Fibroblast of skin of scalp (primary cell): ENCODE measurements around the gene B4GALT2.
A peak's percentile ranks its signal among the peaks of the same experiment; 100 is the strongest.

Experiments
- DNase-seq: peaks from one replicate; pipeline ENCODE4 v3.0.0-alpha.2; 2013

Gene B4GALT2

GRCh38 chr1:43970911-43971310 is 8.1 kb upstream of the B4GALT2 start:
- DNase-seq, result no peak

DNA sequence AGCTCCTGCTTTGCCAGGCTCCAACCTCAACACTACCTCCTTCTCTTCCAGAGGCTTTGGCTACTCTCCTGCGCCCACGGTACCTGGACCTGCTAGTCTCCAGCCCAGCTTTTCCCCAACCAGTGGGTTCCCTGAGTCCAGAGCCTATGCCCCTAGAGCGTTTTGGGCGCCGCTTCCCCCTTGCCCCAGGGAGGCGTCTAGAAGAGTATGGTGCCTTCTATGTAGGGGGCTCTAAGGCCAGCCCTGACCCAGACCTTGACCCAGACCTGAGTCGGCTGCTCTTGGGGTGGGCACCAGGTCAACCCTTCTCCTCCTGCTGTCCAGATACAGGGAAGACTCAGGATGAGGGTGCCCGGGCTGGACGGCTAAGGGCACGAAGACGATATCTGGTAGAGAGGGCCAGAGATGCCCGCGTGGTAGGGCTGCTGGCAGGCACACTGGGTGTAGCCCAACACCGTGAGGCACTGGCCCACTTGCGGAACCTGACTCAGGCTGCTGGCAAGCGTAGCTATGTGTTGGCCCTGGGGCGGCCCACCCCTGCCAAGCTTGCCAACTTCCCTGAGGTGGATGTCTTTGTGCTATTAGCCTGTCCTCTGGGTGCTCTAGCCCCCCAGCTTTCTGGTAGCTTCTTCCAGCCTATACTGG is 7.6 kb upstream of the B4GALT2 start:
- DNase-seq, result no peak

DNA sequence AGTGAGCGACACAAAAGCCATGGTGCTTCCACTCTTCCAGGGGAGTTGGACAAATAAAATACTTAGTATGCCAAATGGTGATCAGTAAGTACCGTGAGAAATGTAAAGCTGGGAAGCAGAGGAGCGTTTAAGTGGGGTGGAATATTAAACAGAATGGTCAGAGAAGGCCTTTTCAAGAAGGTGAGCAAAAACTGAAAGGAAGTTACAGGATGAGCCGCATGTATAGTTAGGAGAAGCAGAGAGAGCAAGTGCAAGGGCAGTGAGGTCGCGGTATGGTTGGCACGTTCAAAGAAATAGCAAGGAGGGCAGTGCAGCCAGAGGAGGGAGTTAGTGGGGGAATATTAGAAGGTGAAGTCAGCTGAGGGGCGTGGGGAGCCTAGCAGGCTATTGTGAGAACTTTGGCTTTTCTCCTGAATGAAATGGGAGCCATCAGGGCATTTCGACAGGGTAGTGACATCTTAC is 5.0 kb upstream of the B4GALT2 start:
- no peak for DNase-seq

GRCh38 chr1:43974443-43975248 is 4.4 kb upstream of the B4GALT2 start, which contains the start of gene ATP6V0B:
TSS of gene ATP6V0B (plus strand) at chr1:43974960. CDS start at chr1:43975041, 81 bp downstream.
- peak; percentile 94 for DNase-seq

DNA sequence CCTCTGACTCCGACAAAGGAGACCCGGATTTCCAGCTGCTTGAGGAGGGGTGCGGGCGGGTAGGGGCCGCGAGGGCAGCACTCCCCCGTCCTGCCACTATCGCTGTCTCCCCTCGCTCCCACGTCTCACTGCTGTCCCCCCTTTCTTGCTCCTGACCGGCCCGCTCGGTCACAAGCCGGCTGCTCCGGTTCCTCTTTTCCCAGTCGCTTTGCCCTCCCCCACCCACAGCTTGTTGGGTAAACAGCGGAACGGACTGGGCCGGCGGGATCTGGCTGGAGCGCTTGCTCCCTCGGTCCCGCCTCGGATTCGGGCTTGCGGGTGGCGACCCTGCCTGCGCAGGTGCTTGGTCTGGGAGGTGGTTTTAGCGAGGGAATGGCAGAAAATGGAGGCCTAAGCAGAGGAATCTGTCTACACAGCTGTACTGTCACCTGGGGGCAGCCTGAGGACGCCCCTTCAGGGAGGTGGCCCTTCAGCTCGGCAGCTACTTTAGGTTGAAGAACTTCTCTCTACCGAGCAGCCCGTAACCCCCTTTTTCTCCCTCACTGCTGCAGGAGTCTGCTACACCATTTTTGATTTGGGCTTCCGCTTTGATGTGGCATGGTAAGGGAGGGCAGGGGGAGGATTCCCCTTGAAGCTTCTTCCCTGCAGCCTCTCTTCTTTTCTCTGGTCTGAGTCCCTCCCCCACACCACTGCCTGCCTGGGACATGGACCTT is 3.6 kb upstream of the B4GALT2 start:
- DNase-seq, result no peak

DNA sequence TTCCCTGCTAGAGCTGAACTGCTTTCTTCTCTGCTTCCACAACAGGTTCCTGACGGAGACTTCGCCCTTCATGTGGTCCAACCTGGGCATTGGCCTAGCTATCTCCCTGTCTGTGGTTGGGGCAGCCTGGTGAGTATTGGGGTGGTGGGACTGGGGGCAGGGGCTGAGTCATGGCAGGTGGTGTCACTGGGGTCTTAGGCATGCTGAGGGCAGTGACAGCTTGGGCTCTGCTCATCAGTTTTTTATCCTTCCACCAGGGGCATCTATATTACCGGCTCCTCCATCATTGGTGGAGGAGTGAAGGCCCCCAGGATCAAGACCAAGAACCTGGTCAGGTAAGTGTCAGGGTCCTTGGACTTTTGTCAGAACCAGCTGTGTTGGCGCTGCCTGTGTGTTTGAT is 3.0 kb upstream of the B4GALT2 start:
- DNase-seq, result no peak

GRCh38 chr1:43976890-43977289 is 2.1 kb upstream of the B4GALT2 start:
- DNase-seq, result no peak

DNA sequence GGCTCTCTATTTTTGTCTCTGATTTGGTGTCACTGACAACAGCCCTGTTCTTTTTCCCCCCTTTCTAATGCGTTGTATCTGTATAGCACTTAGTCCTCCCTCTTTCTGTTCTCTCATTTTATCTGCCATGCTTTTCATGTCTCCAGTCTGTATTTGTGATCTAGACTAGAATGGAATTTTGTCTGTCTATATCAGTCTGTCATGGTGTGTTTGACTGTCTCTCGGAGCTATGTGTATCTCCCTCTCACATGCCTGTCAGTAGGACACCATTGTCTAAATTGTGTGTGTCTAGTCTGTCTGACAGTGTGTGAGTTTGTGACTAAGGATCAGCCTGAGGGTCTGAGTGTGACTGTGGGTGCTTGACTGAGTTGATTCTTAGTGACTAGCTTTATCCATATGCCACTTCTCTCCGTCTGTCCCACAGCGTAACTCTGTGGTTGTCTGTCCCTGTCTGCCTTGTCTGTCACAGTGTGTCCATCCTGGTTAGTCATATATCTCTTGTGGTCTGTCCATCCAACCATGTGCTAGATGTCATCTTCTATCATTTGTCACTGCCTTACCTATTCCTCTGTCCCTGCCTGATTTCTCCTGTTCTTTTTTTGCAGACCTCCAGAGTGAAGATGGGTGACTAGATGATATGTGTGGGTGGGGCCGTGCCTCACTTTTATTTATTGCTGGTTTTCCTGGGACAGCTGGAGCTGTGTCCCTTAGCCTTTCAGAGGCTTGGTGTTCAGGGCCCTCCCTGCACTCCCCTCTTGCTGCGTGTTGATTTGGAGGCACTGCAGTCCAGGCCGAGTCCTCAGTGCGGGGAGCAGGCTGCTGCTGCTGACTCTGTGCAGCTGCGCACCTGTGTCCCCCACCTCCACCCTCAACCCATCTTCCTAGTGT is 1.4 kb upstream of the B4GALT2 start:
- no peak for DNase-seq

GRCh38 chr1:43978264-43978550 is 803 bp upstream of the B4GALT2 start:
- DNase-seq, result no peak

GRCh38 chr1:43979261-43979527 is 184 bp downstream of the B4GALT2 start:
- DNase-seq, result no peak

- DNase-seq, result peak; percentile 73
Measured at GRCh38 chr1:43979528-43980254, 681 bp downstream of the B4GALT2 start.

- no peak for DNase-seq
Measured at GRCh38 chr1:43980255-43981134, 1.5 kb downstream of the B4GALT2 start.

DNA sequence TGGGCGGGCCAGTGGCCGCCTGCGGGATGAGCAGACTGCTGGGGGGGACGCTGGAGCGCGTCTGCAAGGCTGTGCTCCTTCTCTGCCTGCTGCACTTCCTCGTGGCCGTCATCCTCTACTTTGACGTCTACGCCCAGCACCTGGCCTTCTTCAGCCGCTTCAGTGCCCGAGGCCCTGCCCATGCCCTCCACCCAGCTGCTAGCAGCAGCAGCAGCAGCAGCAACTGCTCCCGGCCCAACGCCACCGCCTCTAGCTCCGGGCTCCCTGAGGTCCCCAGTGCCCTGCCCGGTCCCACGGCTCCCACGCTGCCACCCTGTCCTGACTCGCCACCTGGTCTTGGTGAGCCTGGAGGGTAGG is 2.1 kb downstream of the B4GALT2 start:
- DNase-seq, result no peak

DNA sequence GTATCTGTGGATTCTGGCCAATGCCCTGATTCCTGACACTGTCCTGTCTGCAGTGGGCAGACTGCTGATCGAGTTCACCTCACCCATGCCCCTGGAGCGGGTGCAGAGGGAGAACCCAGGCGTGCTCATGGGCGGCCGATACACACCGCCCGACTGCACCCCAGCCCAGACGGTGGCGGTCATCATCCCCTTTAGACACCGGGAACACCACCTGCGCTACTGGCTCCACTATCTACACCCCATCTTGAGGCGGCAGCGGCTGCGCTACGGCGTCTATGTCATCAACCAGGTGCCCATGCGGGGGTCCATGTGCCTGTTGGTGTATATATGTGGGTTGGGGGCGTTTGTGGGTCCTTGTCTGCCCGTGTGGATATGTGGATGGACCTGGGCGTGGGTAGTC is 2.6 kb downstream of the B4GALT2 start:
- DNase-seq, result no peak

DNA sequence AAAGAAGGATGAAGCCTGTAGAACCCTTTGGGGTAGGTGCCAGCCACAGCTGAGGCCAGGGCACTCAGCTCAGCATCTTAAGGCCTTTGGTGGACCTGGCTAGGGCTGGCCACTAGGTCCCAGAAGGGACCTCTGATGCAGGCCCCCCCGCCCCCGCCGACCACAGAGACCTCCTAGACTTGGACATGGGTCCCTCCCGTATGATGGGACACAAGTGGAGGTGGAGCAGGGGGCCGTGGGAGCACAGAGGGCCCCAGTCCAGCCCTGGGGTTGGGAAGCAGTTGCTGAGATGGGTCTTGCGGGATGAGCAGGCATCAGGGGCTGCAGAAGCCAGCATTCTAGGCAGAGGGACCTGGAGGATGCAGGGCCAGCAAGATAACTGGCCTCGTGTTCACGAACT is 3.2 kb downstream of the B4GALT2 start:
- no peak for DNase-seq

GRCh38 chr1:43982808-43983207 is 3.8 kb downstream of the B4GALT2 start:
- no peak for DNase-seq

GRCh38 chr1:43983253-43983899 is 4.4 kb downstream of the B4GALT2 start:
- DNase-seq, result no peak

- no peak for DNase-seq
Measured at GRCh38 chr1:43984855-43985254, 5.8 kb downstream of the B4GALT2 start.

- no peak for DNase-seq
Measured at GRCh38 chr1:43985984-43986595, 7.1 kb downstream of the B4GALT2 start.

DNA sequence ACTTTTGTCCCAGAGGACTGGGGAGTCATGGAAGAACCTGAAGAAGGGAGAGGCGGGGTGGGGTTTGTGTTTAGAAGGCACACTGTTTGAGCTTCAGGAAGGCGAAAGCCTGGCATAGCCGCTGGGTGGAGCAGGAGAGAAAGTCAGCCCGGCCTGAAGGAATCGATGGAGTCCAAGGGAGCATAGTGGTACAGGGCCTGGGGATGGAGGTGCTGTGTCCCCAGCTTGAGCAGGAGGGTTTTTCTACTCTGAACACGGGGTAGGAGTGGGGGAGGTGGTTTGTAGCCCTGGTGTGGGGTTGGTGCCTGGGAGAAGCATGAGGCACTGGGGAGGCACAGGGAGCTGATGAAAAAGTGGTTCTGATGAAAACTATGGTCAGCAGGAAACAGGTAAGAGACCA is 7.7 kb downstream of the B4GALT2 start:
- no peak for DNase-seq
